Measurements from ENCODE around the gene NDUFA11.

DNA sequence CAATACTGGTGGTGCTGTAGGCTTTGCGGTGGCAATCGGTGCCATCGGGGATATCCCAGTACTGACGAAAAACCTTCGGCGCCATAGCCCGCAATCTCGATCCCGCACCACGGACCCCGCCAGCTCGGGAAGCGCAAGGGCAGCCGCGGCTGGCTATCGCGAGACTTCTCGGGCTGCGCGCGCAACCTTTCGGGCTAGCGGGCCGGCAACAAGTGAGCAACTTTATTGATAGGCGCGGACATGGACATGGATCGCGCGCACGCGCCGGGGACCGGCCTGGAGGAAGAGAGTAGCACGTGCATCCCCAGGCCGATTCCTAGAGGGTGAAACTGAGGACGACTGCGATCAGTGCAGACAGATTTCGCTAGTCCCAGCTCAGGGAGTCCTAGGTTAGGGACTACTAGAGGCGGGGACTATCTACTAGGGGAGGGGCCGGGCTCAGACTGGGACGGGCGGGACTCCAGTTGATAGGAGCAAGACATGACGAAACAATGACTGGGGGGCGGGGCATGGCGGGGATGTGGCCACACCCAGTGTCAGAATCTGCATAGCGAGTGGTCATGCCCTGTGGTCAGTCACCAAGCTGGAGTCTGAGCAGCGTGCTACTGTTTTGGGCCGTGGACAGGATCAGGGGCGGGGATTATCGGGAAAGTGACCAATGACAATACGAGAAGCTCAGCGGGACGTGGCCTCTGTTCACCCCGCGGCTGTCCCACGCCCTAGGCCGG, at the start of gene NDUFA11:
- TF ChIP-seq, protein P1, sequence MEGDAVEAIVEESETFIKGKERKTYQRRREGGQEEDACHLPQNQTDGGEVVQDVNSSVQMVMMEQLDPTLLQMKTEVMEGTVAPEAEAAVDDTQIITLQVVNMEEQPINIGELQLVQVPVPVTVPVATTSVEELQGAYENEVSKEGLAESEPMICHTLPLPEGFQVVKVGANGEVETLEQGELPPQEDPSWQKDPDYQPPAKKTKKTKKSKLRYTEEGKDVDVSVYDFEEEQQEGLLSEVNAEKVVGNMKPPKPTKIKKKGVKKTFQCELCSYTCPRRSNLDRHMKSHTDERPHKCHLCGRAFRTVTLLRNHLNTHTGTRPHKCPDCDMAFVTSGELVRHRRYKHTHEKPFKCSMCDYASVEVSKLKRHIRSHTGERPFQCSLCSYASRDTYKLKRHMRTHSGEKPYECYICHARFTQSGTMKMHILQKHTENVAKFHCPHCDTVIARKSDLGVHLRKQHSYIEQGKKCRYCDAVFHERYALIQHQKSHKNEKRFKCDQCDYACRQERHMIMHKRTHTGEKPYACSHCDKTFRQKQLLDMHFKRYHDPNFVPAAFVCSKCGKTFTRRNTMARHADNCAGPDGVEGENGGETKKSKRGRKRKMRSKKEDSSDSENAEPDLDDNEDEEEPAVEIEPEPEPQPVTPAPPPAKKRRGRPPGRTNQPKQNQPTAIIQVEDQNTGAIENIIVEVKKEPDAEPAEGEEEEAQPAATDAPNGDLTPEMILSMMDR (tag by site-specific recombination; IDR thresholded peaks at IDR 0.05) = no peak
- peak; percentile 99 for TF ChIP-seq ZXDB (tag by site-specific recombination; IDR thresholded peaks at IDR 0.05)
- no peak for TF ChIP-seq ZNF112 (tag by site-specific recombination; IDR thresholded peaks at IDR 0.05)
- peak; percentile 54; the same call in 1 of the 2 replicates for TF ChIP-seq PRDM1 (tag by site-specific recombination; IDR thresholded peaks at IDR 0.05)
- no peak for TF ChIP-seq ZNF175 (tag by site-specific recombination; IDR thresholded peaks at IDR 0.05)
- no peak for TF ChIP-seq ZNF121 (tag by site-specific recombination; IDR thresholded peaks at IDR 0.05)
- 0 out of 2 replicates have a peak, but pooled peaks have one; percentile 20 for TF ChIP-seq IKZF3 (tag by site-specific recombination; IDR thresholded peaks at IDR 0.05)
- TF ChIP-seq REPIN1 (tag by site-specific recombination; IDR thresholded peaks at IDR 0.05; ENCODE audit: low read depth) = peak; percentile 60; the same call in 1 of the 2 replicates
- TF ChIP-seq ZNF140 (tag by site-specific recombination; IDR thresholded peaks at IDR 0.05) = no peak
- TF ChIP-seq, protein P2, sequence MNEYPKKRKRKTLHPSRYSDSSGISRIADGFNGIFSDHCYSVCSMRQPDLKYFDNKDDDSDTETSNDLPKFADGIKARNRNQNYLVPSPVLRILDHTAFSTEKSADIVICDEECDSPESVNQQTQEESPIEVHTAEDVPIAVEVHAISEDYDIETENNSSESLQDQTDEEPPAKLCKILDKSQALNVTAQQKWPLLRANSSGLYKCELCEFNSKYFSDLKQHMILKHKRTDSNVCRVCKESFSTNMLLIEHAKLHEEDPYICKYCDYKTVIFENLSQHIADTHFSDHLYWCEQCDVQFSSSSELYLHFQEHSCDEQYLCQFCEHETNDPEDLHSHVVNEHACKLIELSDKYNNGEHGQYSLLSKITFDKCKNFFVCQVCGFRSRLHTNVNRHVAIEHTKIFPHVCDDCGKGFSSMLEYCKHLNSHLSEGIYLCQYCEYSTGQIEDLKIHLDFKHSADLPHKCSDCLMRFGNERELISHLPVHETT (tag by site-specific recombination; IDR thresholded peaks at IDR 0.05) = peak; percentile 89
- peak; percentile 11 for TF ChIP-seq SP2 (tag by site-specific recombination; IDR thresholded peaks at IDR 0.05)
- no peak for TF ChIP-seq ZNF280C (tag by site-specific recombination; IDR thresholded peaks at IDR 0.05)
- TF ChIP-seq TCF7L2 (IDR thresholded peaks at IDR 0.05; ENCODE audit: borderline replicate concordance, low read depth, low read length) = no peak
